Glutamatergic neuron (in vitro differentiated cells): ENCODE measurements around the gene LMBRD1. TPM values are rescaled to one million over a fixed set of nuclear protein-coding genes. Genes with fewer than 3 reads are reported as not detected.
"Not testable (repeated sequence)": the region's sequence is repeated elsewhere in the genome, so short reads cannot be mapped to it uniquely, and the experiment has no call there.

Experiments
- DNase-seq: peaks from one replicate; pipeline ENCODE4 v3.0.0; 2022
- H3K27ac Mint-ChIP-seq: one replicate; pipeline ENCODE4 v1.8.0; 2020; ENCODE audit warnings: mild to moderate bottlenecking, mixed read lengths, inconsistent platforms; ENCODE audit not compliant: unreplicated experiment
- H3K27me3 Mint-ChIP-seq: one replicate; pipeline ENCODE4 v1.8.0; 2020; ENCODE audit warnings: mild to moderate bottlenecking, moderate library complexity, mixed read lengths, inconsistent platforms; ENCODE audit not compliant: unreplicated experiment
- H3K36me3 Mint-ChIP-seq: one replicate; pipeline ENCODE4 v1.8.0; 2020; ENCODE audit warnings: mild to moderate bottlenecking, mixed read lengths, inconsistent platforms; ENCODE audit not compliant: unreplicated experiment
- H3K4me1 Mint-ChIP-seq: one replicate; pipeline ENCODE4 v1.8.0; 2020; ENCODE audit warnings: mild to moderate bottlenecking, low read depth, mixed read lengths, inconsistent platforms; ENCODE audit not compliant: unreplicated experiment
- H3K4me3 Mint-ChIP-seq: one replicate; pipeline ENCODE4 v1.8.0; 2020; ENCODE audit warnings: mild to moderate bottlenecking, mixed read lengths, inconsistent platforms; ENCODE audit not compliant: unreplicated experiment
- H3K9me3 Mint-ChIP-seq: one replicate; pipeline ENCODE4 v1.8.0; 2020; ENCODE audit warnings: mild to moderate bottlenecking, moderate library complexity, mixed read lengths, inconsistent platforms; ENCODE audit not compliant: unreplicated experiment
- total RNA-seq: library from RNA; stranded (reverse); fragmentation: NEBNext Ultra II Directional; extraction: Animal tissue kit (Norgen Biotek cat#: 25700); gene quantifications from one replicate; pipeline ENCODE4 v1.2.1, GENCODE V29; 2021; ENCODE audit not compliant: unreplicated experiment
- TF ChIP-seq, protein P1 (sequence below): fragments of 200-600 bp; sonication (generic); IDR thresholded peaks from one replicate; pipeline ENCODE4 v1.5.0; 2021; ENCODE audit not compliant: partially characterized antibody, unreplicated experiment

LMBRD1 gene
- total RNA-seq, 1 donor from 2014 or later = 35.5 TPM

GRCh38 chr6:69801711-69802110 lies 4.9 kb upstream of the LMBRD1 start:
- Mint-ChIP-seq H3K4me1 (no peaks in the 10 kb centered on the region), H3K27me3 (peaks cover 5% of the 10 kb centered on the region), H3K4me3 (no peak overlapping the region), H3K36me3 (peaks cover 2% of the 10 kb centered on the region), H3K27ac (no peak overlapping the region), H3K9me3 (peaks cover 9% of the 10 kb centered on the region)
- TF ChIP-seq, protein P1, sequence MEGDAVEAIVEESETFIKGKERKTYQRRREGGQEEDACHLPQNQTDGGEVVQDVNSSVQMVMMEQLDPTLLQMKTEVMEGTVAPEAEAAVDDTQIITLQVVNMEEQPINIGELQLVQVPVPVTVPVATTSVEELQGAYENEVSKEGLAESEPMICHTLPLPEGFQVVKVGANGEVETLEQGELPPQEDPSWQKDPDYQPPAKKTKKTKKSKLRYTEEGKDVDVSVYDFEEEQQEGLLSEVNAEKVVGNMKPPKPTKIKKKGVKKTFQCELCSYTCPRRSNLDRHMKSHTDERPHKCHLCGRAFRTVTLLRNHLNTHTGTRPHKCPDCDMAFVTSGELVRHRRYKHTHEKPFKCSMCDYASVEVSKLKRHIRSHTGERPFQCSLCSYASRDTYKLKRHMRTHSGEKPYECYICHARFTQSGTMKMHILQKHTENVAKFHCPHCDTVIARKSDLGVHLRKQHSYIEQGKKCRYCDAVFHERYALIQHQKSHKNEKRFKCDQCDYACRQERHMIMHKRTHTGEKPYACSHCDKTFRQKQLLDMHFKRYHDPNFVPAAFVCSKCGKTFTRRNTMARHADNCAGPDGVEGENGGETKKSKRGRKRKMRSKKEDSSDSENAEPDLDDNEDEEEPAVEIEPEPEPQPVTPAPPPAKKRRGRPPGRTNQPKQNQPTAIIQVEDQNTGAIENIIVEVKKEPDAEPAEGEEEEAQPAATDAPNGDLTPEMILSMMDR = no peak
- DNase-seq = no peak

DNA sequence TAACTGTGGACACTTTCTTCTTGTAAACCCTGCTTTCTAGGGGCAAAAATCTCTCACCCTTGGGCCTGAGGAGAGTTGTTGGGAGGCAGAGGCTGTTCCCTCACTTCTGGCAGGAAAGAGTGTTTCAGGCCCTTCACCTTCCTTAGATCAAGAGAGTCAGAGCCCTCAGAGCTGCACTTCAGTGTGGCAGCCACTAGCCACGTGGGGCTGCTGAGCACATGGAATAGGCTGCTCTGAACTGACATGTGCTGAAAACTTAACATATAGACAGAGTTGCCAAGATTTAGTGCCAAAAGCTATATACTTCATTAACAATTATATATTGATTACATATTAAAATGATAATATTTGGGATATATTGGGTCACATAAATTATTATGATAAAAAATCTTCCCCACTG lies 4.4 kb upstream of the LMBRD1 start:
- TF ChIP-seq, protein P1 = no peak
- Mint-ChIP-seq H3K36me3 (no peaks in the 10 kb centered on the region), H3K4me3 (no peak overlapping the region), H3K9me3 (peaks cover 8% of the 10 kb centered on the region), H3K27ac (no peak overlapping the region), H3K4me1 (no peaks in the 10 kb centered on the region), H3K27me3 (peaks cover 5% of the 10 kb centered on the region)
- no peak for DNase-seq

GRCh38 chr6:69798796-69799195 lies 2.0 kb upstream of the LMBRD1 start:
- H3K9me3 Mint-ChIP-seq = peaks cover 13% of the 10 kb centered on the region
- not testable (repeated sequence) for DNase-seq, H3K27ac Mint-ChIP-seq, H3K4me1 Mint-ChIP-seq, H3K4me3 Mint-ChIP-seq, H3K27me3 Mint-ChIP-seq, H3K36me3 Mint-ChIP-seq

DNA sequence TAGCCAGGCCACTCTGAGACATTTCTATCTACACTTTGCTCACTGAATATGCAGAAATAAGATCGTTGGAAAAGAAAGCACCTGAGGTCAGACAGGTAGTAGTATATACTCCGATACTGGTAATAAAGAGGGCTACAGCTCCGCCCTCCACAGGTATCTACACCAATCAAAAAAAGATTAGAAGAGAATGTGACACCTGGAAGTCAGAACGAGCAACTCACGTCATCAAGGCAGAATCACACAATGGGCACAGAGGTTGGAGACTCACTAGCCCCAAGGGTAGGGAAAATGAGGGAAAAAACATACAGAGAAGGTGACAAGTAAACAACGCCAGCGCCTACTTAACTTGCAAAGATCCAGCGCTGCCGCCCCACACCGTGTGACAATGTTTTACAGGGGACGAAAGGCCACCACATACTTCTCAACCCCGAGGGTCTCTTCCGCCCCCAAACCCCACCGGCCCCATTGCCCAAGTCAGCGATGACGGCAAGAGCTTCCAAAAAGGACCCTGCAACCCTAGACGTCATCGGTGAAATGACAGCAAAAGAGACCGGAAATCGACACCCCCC lies 653 bp downstream of the LMBRD1 start:
- peak overlapping the region; percentile 87 for H3K4me3 Mint-ChIP-seq
- H3K9me3 Mint-ChIP-seq = peaks cover 13% of the 10 kb centered on the region
- no peaks in the 10 kb centered on the region for H3K36me3 Mint-ChIP-seq
- peak overlapping the region; percentile 94 for H3K27ac Mint-ChIP-seq
- H3K4me1 Mint-ChIP-seq = peaks cover 6% of the 10 kb centered on the region
- DNase-seq = no peak
- H3K27me3 Mint-ChIP-seq = peaks cover 2% of the 10 kb centered on the region
- TF ChIP-seq, protein P1 = no peak

DNA sequence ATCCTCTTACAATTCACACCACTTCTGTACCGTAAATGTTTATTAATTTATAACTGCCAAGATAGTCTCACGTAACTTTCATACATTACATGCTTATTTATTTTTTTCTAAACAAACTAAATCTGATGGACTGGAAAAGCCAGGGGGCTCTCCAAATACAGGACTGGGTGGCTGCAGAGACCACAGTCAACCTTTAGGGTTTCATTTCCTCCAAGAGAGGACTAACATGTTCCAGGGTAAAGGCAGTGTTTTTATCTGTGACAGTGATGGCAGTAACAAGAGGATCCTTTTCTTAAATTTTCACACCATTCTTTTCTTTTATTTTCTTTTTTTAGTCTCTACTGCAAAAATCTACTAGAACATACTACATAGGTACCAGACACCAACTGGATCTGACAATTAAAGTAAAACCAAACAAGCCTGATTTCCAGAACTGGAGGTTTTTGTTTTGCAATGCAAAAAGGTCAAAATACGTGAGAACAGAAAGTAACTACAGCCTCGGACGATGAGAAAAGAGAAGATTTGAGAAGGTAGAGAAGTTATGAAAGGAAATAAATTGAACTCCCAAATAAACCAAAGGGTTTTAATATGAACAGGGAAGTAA lies 1.2 kb downstream of the LMBRD1 start:
- TF ChIP-seq, protein P1 = no peak
- Mint-ChIP-seq H3K27me3 (peaks cover 2% of the 10 kb centered on the region), H3K4me1 (peaks cover 6% of the 10 kb centered on the region), H3K27ac (peak overlapping the region; percentile 94), H3K36me3 (no peaks in the 10 kb centered on the region), H3K9me3 (peaks cover 13% of the 10 kb centered on the region), H3K4me3 (peak overlapping the region; percentile 87)
- DNase-seq = no peak
